Fibroblast of lung (primary cell): ENCODE results near the gene RET. TPM values are rescaled to one million over a fixed set of nuclear protein-coding genes. Genes with fewer than 3 reads are reported as not detected.

Experiments used
- DNase-seq, 2 donors: peaks; one replicate each; pipeline versions ENCODE4 v3.0.0 to v3.0.0-alpha.2; 2010; ENCODE audit warnings: low read depth in 2 of 2
- H2AFZ ChIP-seq: 2 replicates; pipeline ENCODE4 v1.5.1; 2012; ENCODE audit warnings: low read length, control low read depth, inconsistent platforms
- H3K27ac ChIP-seq: 2 replicates; pipeline ENCODE4 v1.5.1; 2011; ENCODE audit warnings: low read length, control low read depth; ENCODE audit not compliant: insufficient read depth
- H3K27me3 ChIP-seq: 2 replicates; pipeline ENCODE4 v1.5.1; 2011; ENCODE audit warnings: mild to moderate bottlenecking, low read length; ENCODE audit not compliant: control insufficient read depth, insufficient read depth
- H3K36me3 ChIP-seq: 2 replicates; pipeline ENCODE4 v1.5.1; 2011; ENCODE audit warnings: low read length; ENCODE audit not compliant: control insufficient read depth, insufficient read depth
- H3K4me1 ChIP-seq: 2 replicates; pipeline ENCODE4 v1.5.1; 2011; ENCODE audit warnings: low read length; ENCODE audit not compliant: control insufficient read depth, insufficient read depth; ENCODE audit errors: extremely low read depth
- H3K4me2 ChIP-seq: 2 replicates; pipeline ENCODE4 v1.5.1; 2011; ENCODE audit warnings: low read length, control low read depth; ENCODE audit not compliant: insufficient read depth; ENCODE audit errors: extremely low read depth
- H3K4me3 ChIP-seq, 4 experiments: fragments of 200-600 bp in 1 of 4; sonication (generic) in 1 of 4; replicated peaks in 1 of 4; 2 replicates each; pipeline ENCODE4 v1.5.1; 2011 to 2016; ENCODE audit warnings: low read length in 4 of 4, low read depth in 3 of 4, mild to moderate bottlenecking in 3 of 4, control low read depth in 2 of 4, inconsistent platforms in 1 of 4, mixed read lengths in 1 of 4; ENCODE audit not compliant: insufficient read depth in 1 of 4; ENCODE audit errors: control extremely low read depth in 1 of 4
- H3K79me2 ChIP-seq: 2 replicates; pipeline ENCODE4 v1.5.1; 2012; ENCODE audit warnings: mild to moderate bottlenecking, low read length, inconsistent platforms; ENCODE audit not compliant: control insufficient read depth, insufficient read depth
- H3K9ac ChIP-seq: 2 replicates; pipeline ENCODE4 v1.5.1; 2011; ENCODE audit warnings: mild to moderate bottlenecking, low read length, control low read depth; ENCODE audit not compliant: insufficient read depth
- H3K9me3 ChIP-seq: 2 replicates; pipeline ENCODE4 v1.5.1; 2012; ENCODE audit warnings: low read depth, low read length; ENCODE audit not compliant: control insufficient read depth, insufficient read depth
- H4K20me1 ChIP-seq: 2 replicates; pipeline ENCODE4 v1.5.1; 2011; ENCODE audit warnings: low read length; ENCODE audit not compliant: control insufficient read depth, insufficient read depth; ENCODE audit errors: extremely low read depth
- EZH2 ChIP-seq: IDR thresholded peaks from 2 replicates; pipeline ENCODE4 v1.5.1; 2012; ENCODE audit warnings: low read length, control low read depth, mild to moderate bottlenecking; ENCODE audit errors: missing control alignments
- polyA plus RNA-seq, 2 donors: library from polyadenylated mRNA; depleted of rRNA in 1 of 2; stranded (reverse) in 1 of 2; unstranded in 1 of 2; fragments of >200 nt; gene quantifications; 2 replicates each; pipeline ENCODE4 v1.2.1, GENCODE V29; 2011 to 2012; ENCODE audit warnings: missing spikeins in 1 of 2
- total RNA-seq: library from RNA; depleted of rRNA; stranded (reverse); fragments of >200 nt; gene quantifications from 2 replicates; pipeline ENCODE4 v1.2.1, GENCODE V29; 2014
- TF ChIP-seq, protein P1 (sequence below), 2 donors: IDR thresholded peaks in 1 of 2; conservative IDR thresholded peaks in 1 of 2; 1 replicate in 1 of 2; 2 replicates in 1 of 2; pipeline ENCODE4 v1.5.1; 2011 to 2012; ENCODE audit warnings: low read length in 2 of 2, control low read depth in 1 of 2, inconsistent platforms in 1 of 2, low read depth in 1 of 2, mild to moderate bottlenecking in 1 of 2

Gene RET
- total and polyA plus RNA-seq, 2 donors (not counting 1 experiment from before 2014, with no cell fraction given): 0.08 to 0.83 TPM

- no peak for TF ChIP-seq EZH2
- TF ChIP-seq, protein P1, sequence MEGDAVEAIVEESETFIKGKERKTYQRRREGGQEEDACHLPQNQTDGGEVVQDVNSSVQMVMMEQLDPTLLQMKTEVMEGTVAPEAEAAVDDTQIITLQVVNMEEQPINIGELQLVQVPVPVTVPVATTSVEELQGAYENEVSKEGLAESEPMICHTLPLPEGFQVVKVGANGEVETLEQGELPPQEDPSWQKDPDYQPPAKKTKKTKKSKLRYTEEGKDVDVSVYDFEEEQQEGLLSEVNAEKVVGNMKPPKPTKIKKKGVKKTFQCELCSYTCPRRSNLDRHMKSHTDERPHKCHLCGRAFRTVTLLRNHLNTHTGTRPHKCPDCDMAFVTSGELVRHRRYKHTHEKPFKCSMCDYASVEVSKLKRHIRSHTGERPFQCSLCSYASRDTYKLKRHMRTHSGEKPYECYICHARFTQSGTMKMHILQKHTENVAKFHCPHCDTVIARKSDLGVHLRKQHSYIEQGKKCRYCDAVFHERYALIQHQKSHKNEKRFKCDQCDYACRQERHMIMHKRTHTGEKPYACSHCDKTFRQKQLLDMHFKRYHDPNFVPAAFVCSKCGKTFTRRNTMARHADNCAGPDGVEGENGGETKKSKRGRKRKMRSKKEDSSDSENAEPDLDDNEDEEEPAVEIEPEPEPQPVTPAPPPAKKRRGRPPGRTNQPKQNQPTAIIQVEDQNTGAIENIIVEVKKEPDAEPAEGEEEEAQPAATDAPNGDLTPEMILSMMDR (conservative IDR thresholded peaks at IDR 0.05 in 1 of 2, IDR thresholded peaks at IDR 0.05 in 1 of 2; ENCODE audit: low read depth in 1 of 2, low read length in 2 of 2): no peak
- H3K36me3 ChIP-seq: no peaks in the 10 kb centered on the region
- H2AFZ ChIP-seq: no peak overlapping the region
- H3K4me3 ChIP-seq: no peak overlapping the region
- H4K20me1 ChIP-seq: no peaks in the 10 kb centered on the region
- no peaks in the 10 kb centered on the region for H3K9me3 ChIP-seq
- no peaks in the 10 kb centered on the region for H3K27me3 ChIP-seq
- no peak overlapping the region for H3K4me2 ChIP-seq
- no peak overlapping the region for H3K9ac ChIP-seq
- peaks cover 2% of the 10 kb centered on the region for H3K4me1 ChIP-seq
- H3K27ac ChIP-seq: no peak overlapping the region
- H3K79me2 ChIP-seq: no peaks in the 10 kb centered on the region
- no peak for DNase-seq
Observed at GRCh38 chr10:43123361-43124093, 46.7 kb downstream of the RET start.

GRCh38 chr10:43124094-43124521 lies 47.2 kb downstream of the RET start:
- H3K4me3 ChIP-seq: no peak overlapping the region
- no peak overlapping the region for H3K27ac ChIP-seq
- no peak overlapping the region for H2AFZ ChIP-seq
- H3K4me2 ChIP-seq: no peak overlapping the region
- H3K36me3 ChIP-seq: no peaks in the 10 kb centered on the region
- no peak overlapping the region for H3K9ac ChIP-seq
- TF ChIP-seq EZH2: no peak
- TF ChIP-seq, protein P1 (conservative IDR thresholded peaks at IDR 0.05 in 1 of 2, IDR thresholded peaks at IDR 0.05 in 1 of 2; ENCODE audit: low read depth in 1 of 2, low read length in 2 of 2): no peak
- H3K79me2 ChIP-seq: no peaks in the 10 kb centered on the region
- peaks cover 7% of the 10 kb centered on the region for H3K4me1 ChIP-seq
- H3K9me3 ChIP-seq: no peaks in the 10 kb centered on the region
- DNase-seq: no peak
- H3K27me3 ChIP-seq: no peaks in the 10 kb centered on the region
- H4K20me1 ChIP-seq: no peaks in the 10 kb centered on the region

DNA sequence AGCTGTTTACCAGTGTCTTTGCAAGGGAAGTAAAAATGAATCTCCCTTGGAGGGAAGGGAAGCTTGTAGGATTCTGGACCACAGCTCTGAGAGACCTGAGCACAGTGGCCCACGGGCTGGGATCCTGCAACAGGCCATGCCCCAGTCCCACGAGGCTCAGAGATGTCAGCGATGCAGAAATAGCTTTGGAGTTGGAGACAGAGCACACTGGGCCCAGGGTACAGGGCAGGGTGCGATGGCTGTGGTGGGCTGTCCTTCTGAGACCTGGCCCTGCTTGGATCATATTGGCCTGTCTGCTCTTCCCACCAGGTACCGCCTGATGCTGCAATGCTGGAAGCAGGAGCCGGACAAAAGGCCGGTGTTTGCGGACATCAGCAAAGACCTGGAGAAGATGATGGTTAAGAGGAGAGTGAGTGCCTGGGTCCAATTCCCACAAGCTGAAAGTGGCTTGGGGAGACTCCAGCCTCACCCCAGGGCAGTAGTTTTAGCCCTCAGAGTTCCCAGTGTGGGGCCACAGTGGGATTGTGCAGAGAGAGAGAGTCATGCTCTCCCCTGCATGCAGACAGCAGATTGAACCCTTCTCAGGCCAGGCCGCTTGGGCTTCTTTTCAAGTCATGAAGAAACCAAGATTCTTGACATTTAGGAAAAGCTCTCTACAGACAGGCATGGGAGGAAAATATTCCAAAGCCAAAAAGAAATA lies 47.9 kb downstream of the RET start:
- peaks cover 12% of the 10 kb centered on the region for H3K4me1 ChIP-seq
- no peak overlapping the region for H3K27ac ChIP-seq
- no peaks in the 10 kb centered on the region for H4K20me1 ChIP-seq
- H3K4me3 ChIP-seq: no peak overlapping the region
- TF ChIP-seq EZH2: no peak
- TF ChIP-seq, protein P1 (conservative IDR thresholded peaks at IDR 0.05 in 1 of 2, IDR thresholded peaks at IDR 0.05 in 1 of 2; ENCODE audit: low read depth in 1 of 2, low read length in 2 of 2): no peak
- no peak overlapping the region for H2AFZ ChIP-seq
- no peaks in the 10 kb centered on the region for H3K27me3 ChIP-seq
- H3K36me3 ChIP-seq: no peaks in the 10 kb centered on the region
- H3K9me3 ChIP-seq: no peaks in the 10 kb centered on the region
- H3K4me2 ChIP-seq: no peak overlapping the region
- no peaks in the 10 kb centered on the region for H3K79me2 ChIP-seq
- H3K9ac ChIP-seq: no peak overlapping the region
- DNase-seq: no peak
